ENCODE data around the gene ZNF827. TPM values are rescaled to one million over a fixed set of nuclear protein-coding genes. Genes with fewer than 3 reads are reported as not detected.

Gene ZNF827
- total and polyA plus RNA-seq, 2 of the 13 experiments (the other 11 are each of a cell fraction or from before 2014, with no cell fraction given), result 2.8 TPM

GRCh38 chr4:145873901-145874300, 64.7 kb downstream of the ZNF827 start:
- Histone ChIP-seq H3K79me2 (ENCODE audit: insufficient read depth, low read length) (no peaks in the 10 kb centered on the region), H4K20me1 (ENCODE audit: insufficient read depth, low read length) (no peaks in the 10 kb centered on the region), H3K4me1 (ENCODE audit: insufficient read depth, low read length) (no peaks in the 10 kb centered on the region), H3K9ac (ENCODE audit: insufficient read depth, low read depth, low read length) (no peak overlapping the region), H3K36me3 (replicated peaks in 1 of 2; ENCODE audit: control insufficient read depth in 1 of 2, insufficient read depth in 2 of 2, low read length in 2 of 2) (peaks cover 2 to 5% of the 10 kb centered on the region in 2 experiments; a peak in 4 of 5 replicates), H2AFZ (ENCODE audit: low read length) (no peak overlapping the region), H3K27me3 (ENCODE audit: control insufficient read depth in 1 of 2, insufficient read depth in 2 of 2, low read length in 2 of 2) (no peaks in the 10 kb centered on the region), H3K4me3 (replicated peaks in 1 of 3; ENCODE audit: insufficient read depth in 1 of 3, low read depth in 2 of 3, low read length in 3 of 3) (no peak overlapping the region), H3K27ac (ENCODE audit: extremely low read length, insufficient read depth, low read length) (no peak overlapping the region), H3K4me2 (ENCODE audit: low read depth, low read length) (no peak overlapping the region), H3K9me3 (ENCODE audit: low read length) (no peaks in the 10 kb centered on the region)
- ChIA-PET POLR2A (no interaction called here), CTCF (ENCODE audit: low intra/inter-chr PET ratio, low total read pairs) (no interaction called here)
- FAIRE-seq (no peak), ATAC-seq (no peak), DNase-seq (ENCODE audit: low spot score) (no peak)
- no TSS peak for BruUV-seq (replicated peaks)
- intact Hi-C loops (cut with micrococcal nuclease; ENCODE audit: unreplicated experiment) (no loop called here), in situ Hi-C loops (cut with HindIII; ENCODE audit: extremely low pct_ligation_motif_present, low pct_unique_long_range_greater_than_20kb) (no loop called here)
- TF ChIP-seq THRA (CRISPR knock-in tag; IDR thresholded peaks at IDR 0.05; ENCODE audit: borderline replicate concordance), result no peak
- TF ChIP-seq ZFP36 (IDR thresholded peaks at IDR 0.05; ENCODE audit: borderline replicate concordance, low read depth, low read length, partially characterized antibody), result no peak
- TF ChIP-seq ZNF326 (CRISPR knock-in tag; IDR thresholded peaks at IDR 0.05; ENCODE audit: borderline replicate concordance), result no peak
- TF ChIP-seq, protein P1, sequence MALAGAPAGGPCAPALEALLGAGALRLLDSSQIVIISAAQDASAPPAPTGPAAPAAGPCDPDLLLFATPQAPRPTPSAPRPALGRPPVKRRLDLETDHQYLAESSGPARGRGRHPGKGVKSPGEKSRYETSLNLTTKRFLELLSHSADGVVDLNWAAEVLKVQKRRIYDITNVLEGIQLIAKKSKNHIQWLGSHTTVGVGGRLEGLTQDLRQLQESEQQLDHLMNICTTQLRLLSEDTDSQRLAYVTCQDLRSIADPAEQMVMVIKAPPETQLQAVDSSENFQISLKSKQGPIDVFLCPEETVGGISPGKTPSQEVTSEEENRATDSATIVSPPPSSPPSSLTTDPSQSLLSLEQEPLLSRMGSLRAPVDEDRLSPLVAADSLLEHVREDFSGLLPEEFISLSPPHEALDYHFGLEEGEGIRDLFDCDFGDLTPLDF (CRISPR knock-in tag; IDR thresholded peaks at IDR 0.05), result no peak
- TF ChIP-seq ZNF879 (CRISPR knock-in tag; IDR thresholded peaks at IDR 0.05), result no peak
- TF ChIP-seq HNRNPUL1 (IDR thresholded peaks at IDR 0.05; ENCODE audit: low read depth, low read length), result no peak
- no peak for TF ChIP-seq POLR2A (IDR thresholded peaks at IDR 0.05; ENCODE audit: insufficient read depth in 1 of 2, low read depth in 2 of 2, low read length in 2 of 2)
- TF ChIP-seq ZNF318 (CRISPR knock-in tag; IDR thresholded peaks at IDR 0.05), result no peak
- TF ChIP-seq ZFP41 (CRISPR knock-in tag; IDR thresholded peaks at IDR 0.05; ENCODE audit: borderline replicate concordance), result no peak
- no peak for TF ChIP-seq PHF8 (CRISPR knock-in tag; IDR thresholded peaks at IDR 0.05)
- TF ChIP-seq MXD4 (CRISPR knock-in tag; IDR thresholded peaks at IDR 0.05), result no peak
- no peak for TF ChIP-seq POLR2AphosphoS5 (IDR thresholded peaks at IDR 0.05; ENCODE audit: low read depth, low read length)

All from HepG2 (cell line).